ENCODE measurements around the gene EIF1AX. TPM values are rescaled to one million over a fixed set of nuclear protein-coding genes. Genes with fewer than 3 reads are reported as not detected.

The EIF1AX gene
- total and polyA plus RNA-seq, 9 of the 15 experiments (the other 6 are each of a cell fraction or from before 2014, with no cell fraction given) = 54.2 to 178 (median 73.5) TPM

DNA sequence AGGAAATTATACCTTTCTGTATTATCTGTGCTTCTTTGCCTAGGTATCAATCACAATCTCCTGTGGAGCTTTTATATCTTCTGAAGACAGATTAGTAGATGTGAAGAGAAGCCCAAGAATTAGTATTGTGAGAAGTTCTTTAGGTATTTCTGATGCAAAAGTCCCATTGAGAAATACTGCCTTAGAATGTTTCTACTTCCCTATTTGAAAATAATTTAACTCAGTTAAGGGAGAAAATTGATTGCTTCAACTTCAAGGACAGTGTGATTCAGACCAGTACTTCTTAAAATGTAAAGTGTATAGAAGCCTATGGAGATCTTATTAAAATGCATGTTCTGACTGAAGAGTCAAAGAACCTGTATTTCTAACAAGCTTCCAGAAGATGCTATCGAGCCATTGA lies 9.0 kb downstream of the EIF1AX start:
- H4K20me1 ChIP-seq (replicated peaks; ENCODE audit: control insufficient read depth, insufficient read depth, low read length) = no peaks in the 10 kb centered on the region; the same call in 1 of the 2 replicates
- ATAC-seq (no peak), DNase-seq (ENCODE audit: extremely low read depth in 1 of 4, low spot score in 3 of 4) (no peak), FAIRE-seq (no peak)
- no peak overlapping the region for H2AFZ ChIP-seq (ENCODE audit: low read depth, low read length)
- H3K27me3 ChIP-seq (ENCODE audit: control insufficient read depth in 2 of 2, insufficient read depth in 2 of 2, low read length in 2 of 2) = no peaks in the 10 kb centered on the region
- TF ChIP-seq GABPB2 (CRISPR knock-in tag; conservative IDR thresholded peaks at IDR 0.05) (no peak), CAMTA2 (CRISPR knock-in tag; conservative IDR thresholded peaks at IDR 0.05) (no peak), EHMT2 (IDR thresholded peaks at IDR 0.05) (no peak), MEF2A (IDR thresholded peaks at IDR 0.05; ENCODE audit: control insufficient read depth, low read depth, low read length) (no peak), ZKSCAN8 (CRISPR knock-in tag; IDR thresholded peaks at IDR 0.05) (no peak), MEIS2 (IDR thresholded peaks at IDR 0.05; ENCODE audit: partially characterized antibody) (no peak), TRIM28 (IDR thresholded peaks at IDR 0.05) (no peak), RUNX1 (IDR thresholded peaks at IDR 0.05; ENCODE audit: low read depth) (no peak), ZBTB7A (IDR thresholded peaks at IDR 0.05; ENCODE audit: borderline replicate concordance, control insufficient read depth, low read depth, low read length) (no peak), CBX5 (IDR thresholded peaks at IDR 0.05; ENCODE audit: borderline replicate concordance, low read depth) (no peak), ZNF212 (CRISPR knock-in tag; IDR thresholded peaks at IDR 0.05) (no peak), HDAC3 (IDR thresholded peaks at IDR 0.05; ENCODE audit: borderline replicate concordance, partially characterized antibody) (no peak), ARID1B (IDR thresholded peaks at IDR 0.05) (no peak)
- TF ChIP-seq, protein P1, sequence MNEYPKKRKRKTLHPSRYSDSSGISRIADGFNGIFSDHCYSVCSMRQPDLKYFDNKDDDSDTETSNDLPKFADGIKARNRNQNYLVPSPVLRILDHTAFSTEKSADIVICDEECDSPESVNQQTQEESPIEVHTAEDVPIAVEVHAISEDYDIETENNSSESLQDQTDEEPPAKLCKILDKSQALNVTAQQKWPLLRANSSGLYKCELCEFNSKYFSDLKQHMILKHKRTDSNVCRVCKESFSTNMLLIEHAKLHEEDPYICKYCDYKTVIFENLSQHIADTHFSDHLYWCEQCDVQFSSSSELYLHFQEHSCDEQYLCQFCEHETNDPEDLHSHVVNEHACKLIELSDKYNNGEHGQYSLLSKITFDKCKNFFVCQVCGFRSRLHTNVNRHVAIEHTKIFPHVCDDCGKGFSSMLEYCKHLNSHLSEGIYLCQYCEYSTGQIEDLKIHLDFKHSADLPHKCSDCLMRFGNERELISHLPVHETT (CRISPR knock-in tag; conservative IDR thresholded peaks at IDR 0.05 in 1 of 2, IDR thresholded peaks at IDR 0.05 in 1 of 2) = no peak
- TF ChIP-seq, protein P2, sequence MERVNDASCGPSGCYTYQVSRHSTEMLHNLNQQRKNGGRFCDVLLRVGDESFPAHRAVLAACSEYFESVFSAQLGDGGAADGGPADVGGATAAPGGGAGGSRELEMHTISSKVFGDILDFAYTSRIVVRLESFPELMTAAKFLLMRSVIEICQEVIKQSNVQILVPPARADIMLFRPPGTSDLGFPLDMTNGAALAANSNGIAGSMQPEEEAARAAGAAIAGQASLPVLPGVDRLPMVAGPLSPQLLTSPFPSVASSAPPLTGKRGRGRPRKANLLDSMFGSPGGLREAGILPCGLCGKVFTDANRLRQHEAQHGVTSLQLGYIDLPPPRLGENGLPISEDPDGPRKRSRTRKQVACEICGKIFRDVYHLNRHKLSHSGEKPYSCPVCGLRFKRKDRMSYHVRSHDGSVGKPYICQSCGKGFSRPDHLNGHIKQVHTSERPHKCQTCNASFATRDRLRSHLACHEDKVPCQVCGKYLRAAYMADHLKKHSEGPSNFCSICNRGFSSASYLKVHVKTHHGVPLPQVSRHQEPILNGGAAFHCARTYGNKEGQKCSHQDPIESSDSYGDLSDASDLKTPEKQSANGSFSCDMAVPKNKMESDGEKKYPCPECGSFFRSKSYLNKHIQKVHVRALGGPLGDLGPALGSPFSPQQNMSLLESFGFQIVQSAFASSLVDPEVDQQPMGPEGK (CRISPR knock-in tag; IDR thresholded peaks at IDR 0.05; ENCODE audit: borderline replicate concordance) = no peak
- TF ChIP-seq, protein P3, sequence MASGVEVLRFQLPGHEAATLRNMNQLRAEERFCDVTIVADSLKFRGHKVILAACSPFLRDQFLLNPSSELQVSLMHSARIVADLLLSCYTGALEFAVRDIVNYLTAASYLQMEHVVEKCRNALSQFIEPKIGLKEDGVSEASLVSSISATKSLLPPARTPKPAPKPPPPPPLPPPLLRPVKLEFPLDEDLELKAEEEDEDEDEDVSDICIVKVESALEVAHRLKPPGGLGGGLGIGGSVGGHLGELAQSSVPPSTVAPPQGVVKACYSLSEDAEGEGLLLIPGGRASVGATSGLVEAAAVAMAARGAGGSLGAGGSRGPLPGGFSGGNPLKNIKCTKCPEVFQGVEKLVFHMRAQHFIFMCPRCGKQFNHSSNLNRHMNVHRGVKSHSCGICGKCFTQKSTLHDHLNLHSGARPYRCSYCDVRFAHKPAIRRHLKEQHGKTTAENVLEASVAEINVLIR (CRISPR knock-in tag; IDR thresholded peaks at IDR 0.05) = no peak
- H3K4me2 ChIP-seq (ENCODE audit: insufficient read depth, low read length) = no peak overlapping the region
- H3K9ac ChIP-seq (ENCODE audit: insufficient read depth in 1 of 2, low read depth in 2 of 2, low read length in 2 of 2) = no peak overlapping the region
- BruUV-seq (replicated peaks) = no TSS peak
- H3K27ac ChIP-seq (ENCODE audit: extremely low read depth, low read depth, low read length) = no peak overlapping the region
- no peak overlapping the region for H3K4me3 ChIP-seq
- H3K9me3 ChIP-seq (replicated peaks; ENCODE audit: control insufficient read depth, insufficient read depth, low read depth, low read length) = no peaks in the 10 kb centered on the region
- H3K36me3 ChIP-seq (ENCODE audit: control insufficient read depth, insufficient read depth, low read length) = peaks cover 89% of the 10 kb centered on the region
- peaks cover 0 to 3% of the 10 kb centered on the region in 2 experiments; a peak in 2 of 5 replicates for H3K4me1 ChIP-seq (replicated peaks in 1 of 2; ENCODE audit: control insufficient read depth in 2 of 2, insufficient read depth in 2 of 2, low read length in 2 of 2)
- in situ Hi-C loops (cut with MboI) = no loop called here
- ChIA-PET CTCF (ENCODE audit: low intra/inter-chr PET ratio) (no interaction called here), POLR2A (interaction anchor here (1.1 to 1.2 kb wide), 2 partner anchors 9 to 18 kb away, joined by 3 read pairs; partner anchors contain the start of gene EIF1AX)
- no CpG with 5 or more reads among the region's 1 CpG for WGBS (ENCODE audit: insufficient coverage, low coverage, missing lambda C conversion rate)
- H3K9me1 ChIP-seq (ENCODE audit: control insufficient read depth, insufficient read depth, low read length) = no peaks in the 10 kb centered on the region
- intact Hi-C loops (cut with micrococcal nuclease) = no loop called here
- peaks cover 21% of the 10 kb centered on the region for H3K79me2 ChIP-seq (ENCODE audit: control insufficient read depth, insufficient read depth, low read length)
